GM19351 (cell line): Measurements from ENCODE around the gene FXYD2.
"Not testable (repeated sequence)": the region's sequence is repeated elsewhere in the genome, so short reads cannot be mapped to it uniquely, and the experiment has no call there.

Experiments
- ATAC-seq: cut with Tn5 transposase; IDR thresholded peaks from one replicate; pipeline ENCODE4 v1.9.1; 2021; ENCODE audit warnings: mild to moderate bottlenecking, moderate library complexity; ENCODE audit not compliant: unreplicated experiment

FXYD2 gene

DNA sequence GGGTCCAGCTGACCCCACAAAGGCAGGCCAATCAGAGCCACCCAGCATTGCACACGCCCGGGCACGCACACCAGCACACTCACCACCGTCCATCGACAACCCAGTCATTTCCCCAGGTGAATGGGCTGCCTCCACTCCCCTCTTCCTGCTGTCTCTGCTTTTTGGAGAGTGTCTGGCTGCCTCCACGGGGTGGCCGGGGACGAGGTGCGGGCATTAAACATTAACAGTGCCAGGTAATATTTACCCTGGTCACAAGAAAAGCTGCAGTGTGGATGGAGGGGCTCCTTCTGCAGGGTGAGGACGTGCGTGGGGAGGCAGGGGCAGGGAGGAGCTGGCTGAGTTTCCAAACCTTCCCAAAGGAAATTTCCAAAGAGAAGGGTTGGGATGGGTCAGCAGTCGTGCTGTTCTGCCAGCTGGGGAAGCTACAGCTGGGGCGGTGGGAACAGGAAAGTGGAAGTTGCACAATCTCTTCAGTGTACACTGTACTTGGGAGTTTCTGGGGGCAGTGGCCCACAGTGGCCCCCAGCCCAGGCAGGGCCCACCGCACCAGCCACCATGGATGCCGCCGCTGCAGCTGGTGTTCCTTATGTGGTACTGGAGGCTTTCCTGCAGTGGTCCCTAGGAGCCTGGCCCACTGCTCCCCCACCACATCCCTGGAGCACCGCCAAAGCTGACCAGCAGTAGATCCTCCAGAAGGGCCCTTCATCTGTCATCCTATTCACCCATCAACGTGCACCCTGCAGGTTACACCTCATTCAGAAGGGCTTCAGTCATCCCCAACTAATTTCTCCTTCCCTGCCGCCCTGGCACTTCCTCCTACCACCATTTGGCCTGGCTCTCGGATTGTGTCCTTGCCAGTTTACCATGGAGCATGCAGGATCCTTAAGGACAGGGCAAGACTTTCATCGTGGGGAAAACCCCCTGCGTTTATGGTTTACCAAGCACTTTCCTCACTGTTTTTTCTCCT is at the start of gene FXYD2:
Gene FXYD2, minus strand, starts transcription at position 174 of the 967 bp plus-strand sequence. Its CDS starts 66 bp downstream, at position 108.
- no peak for ATAC-seq

DNA sequence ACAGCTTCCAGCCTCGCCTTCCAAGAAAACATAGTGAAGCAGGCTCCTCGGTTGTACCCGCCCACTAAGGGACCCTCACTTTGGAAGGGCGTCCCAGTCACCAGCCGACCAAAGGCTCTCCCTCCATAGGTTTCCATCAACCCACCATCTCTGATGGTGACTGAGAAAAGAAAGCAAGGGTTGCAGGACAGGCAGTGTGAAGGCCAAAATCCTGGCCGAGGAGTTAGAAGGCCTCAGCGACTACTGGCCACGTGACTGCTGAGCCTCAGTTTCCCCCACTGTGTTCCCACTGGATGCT is 49.2 kb upstream of the FXYD2 start:
- ATAC-seq, result no peak

- ATAC-seq, result no peak
These were observed 48.7 kb upstream of the FXYD2 start for GRCh38 chr11:117872975-117873827.

DNA sequence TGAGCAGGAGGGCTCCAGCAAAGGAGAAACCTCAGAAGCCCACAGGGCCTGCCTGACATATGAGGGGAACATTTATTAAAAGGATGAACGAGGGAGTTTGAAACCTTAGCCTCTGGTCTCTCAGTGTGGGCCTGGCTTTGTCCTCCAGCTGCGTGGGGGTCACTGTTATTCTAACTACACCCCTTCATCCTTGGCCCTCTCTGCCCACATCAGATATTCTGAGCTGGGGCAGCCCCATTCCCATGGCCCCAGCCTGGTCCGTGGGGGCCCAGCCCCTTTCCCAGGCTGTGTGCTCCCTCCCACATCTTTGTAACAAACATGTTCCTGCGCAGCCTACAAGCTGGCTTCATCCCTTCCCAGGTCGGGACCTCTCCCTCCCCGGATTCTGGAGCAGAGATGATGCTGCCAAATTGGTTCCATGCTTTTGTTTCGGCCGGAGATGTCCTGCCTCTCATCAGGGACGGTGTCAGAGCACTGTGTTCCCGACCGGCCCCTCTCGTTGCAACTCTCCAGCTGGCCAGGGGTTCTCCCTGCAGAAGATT is 47.9 kb upstream of the FXYD2 start:
- ATAC-seq, result no peak

DNA sequence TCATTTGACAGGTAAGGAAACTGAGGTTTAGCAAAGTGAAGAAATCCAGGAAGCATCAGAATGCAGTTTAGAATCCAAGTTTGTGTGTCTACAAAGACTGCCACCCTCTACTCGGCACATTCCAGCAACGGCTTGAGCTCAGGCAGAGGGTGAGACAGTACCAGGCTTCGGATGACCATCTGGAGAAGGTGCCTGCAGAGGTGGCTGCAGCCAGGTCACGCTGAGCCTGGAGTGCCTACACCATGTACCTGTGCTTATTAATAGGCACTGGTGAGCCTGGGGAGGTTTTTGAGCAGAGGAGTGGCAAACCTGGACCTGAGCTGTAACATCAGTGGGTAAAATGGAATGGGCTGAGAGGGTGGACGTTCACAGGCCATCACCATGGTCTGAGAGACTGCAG is 47.2 kb upstream of the FXYD2 start:
- ATAC-seq, result no peak

DNA sequence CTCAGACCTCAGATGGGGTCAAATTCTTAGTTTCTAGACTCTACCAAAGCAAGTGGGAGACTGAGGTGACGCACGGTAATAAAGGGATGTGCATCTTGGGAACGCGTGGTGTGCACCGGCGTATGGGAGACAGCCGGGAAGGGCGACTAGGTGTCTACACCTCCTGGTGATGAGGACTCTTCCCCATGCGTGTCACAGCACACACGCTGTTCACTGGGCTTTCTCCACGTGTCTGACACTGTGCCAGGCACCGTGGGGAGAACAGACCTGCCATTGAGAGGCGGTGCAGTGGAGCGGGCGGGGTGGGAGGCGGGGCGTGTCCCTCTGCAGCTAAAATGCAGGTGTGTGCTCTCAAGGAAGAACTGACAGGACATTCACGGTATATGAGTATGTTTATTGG is 46.6 kb upstream of the FXYD2 start:
- ATAC-seq, result no peak

DNA sequence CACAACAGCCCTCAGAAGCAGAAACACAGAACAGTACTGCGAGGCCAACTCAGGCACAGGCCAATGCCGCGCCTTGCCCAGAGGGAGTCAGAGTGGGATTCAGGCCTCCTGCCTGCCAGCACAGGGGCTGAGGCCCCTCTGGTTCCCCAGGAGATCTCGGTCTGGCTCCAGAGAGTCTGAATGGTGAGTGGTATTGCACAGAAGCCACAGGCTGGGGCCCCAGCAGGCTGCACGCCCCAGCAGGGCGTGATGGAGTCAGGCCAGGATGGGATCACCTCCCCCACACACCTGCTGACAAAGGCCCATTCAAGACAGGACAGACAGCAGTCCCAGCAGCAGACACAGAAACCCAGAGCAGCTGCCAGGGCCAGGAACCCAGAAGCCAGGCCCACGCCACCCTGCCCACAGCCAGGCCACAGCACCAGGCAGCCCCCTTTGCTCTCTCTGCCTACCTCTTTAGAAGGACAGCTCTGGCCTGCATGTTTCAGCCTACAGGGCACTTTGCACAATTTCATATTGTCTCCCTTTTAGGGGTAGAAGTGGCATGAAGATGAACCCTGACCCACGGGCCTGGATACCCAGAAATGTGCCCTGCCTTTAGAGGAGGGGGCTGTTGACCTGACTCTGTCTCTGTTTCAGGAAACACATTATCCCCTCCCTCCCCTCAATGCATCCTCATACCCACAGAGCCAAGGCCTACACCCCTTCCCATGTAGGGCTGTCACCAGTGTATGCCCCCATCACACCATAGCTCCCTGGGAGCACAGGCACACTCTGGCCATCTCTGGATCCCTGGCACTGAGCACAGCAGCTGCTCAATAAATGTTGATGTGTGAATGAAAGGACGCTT is 45.8 kb upstream of the FXYD2 start:
- no peak for ATAC-seq

DNA sequence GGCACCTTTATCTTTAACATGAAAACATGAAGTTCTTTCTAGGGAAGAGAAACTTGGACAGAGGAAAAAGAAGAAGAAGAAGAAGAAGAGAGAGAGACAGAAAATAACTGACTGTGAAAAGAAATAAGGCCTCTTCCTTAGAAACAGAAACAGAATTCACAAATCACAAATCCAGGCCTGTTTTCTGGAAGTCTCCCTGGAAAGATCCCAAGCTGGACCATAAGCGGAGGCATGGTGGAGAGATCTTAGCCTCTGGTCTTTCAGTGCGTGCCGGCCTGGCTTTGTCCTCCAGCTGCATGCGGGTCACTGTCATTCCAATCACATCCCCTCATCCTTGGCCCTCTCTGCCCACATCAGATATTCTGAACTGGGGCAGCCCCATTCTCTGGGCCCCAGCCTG is 45.1 kb upstream of the FXYD2 start:
- no peak for ATAC-seq

- ATAC-seq, result no peak
These were observed 44.4 kb upstream of the FXYD2 start for GRCh38 chr11:117868815-117869561.

- ATAC-seq, result no peak
These were observed 43.5 kb upstream of the FXYD2 start for GRCh38 chr11:117868088-117868487.

DNA sequence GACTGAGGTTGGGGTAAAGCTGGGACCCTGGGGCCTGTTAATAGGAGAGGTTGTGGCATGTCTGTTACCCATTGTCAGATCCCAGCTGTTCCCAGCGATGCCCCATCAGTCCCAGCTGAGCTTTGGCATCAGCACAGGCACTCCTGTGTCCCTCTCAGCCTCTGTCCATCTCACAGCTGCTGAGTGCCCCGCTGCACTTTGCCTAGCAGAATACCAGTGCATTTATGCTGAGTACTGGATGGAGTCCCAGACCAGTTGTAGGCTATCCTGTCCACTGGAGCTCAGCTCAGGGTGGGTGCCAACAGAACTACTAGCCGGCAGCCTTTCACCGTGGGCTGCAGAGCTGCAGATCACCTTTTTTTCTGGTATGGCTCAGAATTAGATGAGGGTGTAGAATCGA is 42.0 kb upstream of the FXYD2 start:
- ATAC-seq, result no peak

GRCh38 chr11:117865546-117865945 is 41.0 kb upstream of the FXYD2 start:
- ATAC-seq, result not testable (repeated sequence)

- ATAC-seq, result no peak
These were observed 38.8 kb upstream of the FXYD2 start for GRCh38 chr11:117863383-117863782.

GRCh38 chr11:117862753-117863152 is 38.2 kb upstream of the FXYD2 start:
- ATAC-seq, result no peak

DNA sequence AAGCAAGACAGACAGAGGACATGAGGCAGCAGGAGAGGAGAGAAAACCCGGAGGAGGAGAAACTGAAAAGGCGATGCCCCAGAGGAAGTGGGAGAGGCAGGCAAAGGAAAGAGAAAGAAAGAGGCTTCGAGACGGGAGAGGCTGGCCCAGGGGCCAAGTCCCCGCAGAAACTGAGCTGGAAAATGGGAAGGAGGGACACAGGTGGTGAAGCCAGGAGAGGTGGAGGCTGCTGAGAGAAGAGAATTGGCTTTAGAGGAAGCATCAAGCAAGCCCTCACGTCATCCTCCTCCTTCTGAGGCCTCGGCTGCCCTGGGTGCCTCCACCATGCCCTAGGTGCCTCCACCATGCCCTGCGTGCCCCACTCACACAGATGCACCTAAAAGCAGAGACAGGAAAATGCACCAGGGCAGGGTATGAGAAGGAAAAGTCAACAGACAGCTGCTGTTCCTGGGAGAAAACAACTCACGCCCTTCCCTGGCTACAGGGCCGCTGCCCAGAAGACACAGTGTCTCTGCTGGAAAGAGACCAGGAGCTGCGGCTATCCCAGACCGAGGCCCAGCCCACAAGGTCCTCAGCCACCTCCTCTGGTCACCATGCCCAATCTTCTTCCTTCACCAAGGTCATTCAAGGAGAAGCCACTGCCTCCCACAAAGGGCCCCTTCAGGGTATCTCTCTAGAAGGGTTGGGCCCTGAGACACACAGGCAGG is 37.6 kb upstream of the FXYD2 start:
- ATAC-seq, result no peak

DNA sequence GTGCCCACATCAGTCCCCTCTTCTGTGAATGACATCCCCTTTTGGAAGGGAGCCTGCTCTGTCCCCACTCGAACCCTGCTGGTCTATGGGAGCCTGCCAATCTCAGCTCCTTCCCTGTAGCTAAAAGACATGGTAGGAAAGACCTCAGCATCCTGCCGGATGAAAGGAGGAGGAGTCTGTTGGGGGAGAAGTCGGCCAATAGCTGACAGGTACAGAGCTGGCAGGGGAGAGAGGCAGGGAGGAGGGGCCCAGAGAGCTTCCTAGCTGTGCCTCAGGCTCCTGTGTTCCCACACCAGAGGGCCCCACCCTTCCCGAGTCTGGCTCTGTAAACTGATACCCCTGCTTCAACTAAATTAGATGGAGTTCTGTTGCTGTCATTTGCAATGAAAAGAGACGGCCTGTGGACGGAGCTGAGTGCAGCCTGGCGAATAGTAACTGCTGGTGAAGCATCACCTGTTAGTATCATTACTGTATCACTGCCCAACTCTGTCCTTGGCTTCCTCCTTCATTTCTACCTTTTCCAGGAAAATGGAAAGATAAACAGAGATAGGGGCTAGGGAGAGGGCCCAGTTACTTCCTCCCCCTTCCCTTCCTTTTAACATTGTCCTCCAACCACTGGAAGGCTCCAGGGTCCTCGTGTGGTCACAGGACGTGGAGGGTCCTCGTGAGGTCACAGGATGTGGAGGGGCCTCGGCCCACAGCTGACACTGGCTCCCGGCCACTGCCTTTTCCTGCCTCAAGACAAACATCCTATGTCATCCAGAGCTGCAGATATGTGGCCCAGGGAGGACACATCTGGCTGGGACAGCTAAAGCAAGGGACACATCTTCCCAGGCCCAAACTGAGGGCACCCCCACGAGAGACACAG is 36.8 kb upstream of the FXYD2 start:
- no peak for ATAC-seq

- ATAC-seq, result no peak
These were observed 35.6 kb upstream of the FXYD2 start for GRCh38 chr11:117860139-117860538.

DNA sequence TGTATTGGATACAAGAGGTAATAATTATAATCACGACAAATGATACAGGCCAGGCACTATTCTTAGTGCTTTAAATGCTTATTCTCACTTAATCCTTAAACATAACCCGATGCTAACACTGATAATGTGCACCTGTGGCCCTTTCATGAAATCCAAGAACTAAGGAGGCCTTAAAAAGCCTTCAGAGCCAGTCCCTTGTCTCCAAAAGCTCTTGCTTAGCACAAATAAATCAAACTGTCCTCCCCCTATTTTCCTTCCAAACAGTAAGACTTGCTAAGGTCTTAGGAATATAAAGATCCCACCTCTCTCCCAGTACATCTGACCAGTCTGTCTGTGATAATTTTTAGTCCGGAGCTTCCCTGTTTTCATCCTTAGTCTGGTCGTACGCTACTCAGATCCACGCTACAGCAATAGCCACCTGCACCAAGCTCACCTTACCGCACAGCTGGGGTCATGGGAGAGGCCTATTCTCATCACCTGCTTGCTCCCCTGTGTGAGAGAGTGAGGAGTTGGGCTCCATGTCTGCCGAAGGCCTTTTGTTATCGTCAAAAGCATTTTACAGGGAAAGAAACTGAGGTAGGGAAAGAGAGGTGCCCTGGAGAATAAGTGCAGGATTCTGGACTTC is 35.1 kb upstream of the FXYD2 start:
- no peak for ATAC-seq
